GM18511 (cell line): ENCODE results near the gene TMEM11.

ENCODE experiments used
- ATAC-seq: cut with Tn5 transposase; IDR thresholded peaks from one replicate; pipeline ENCODE4 v1.9.1; 2021; ENCODE audit warnings: mild to moderate bottlenecking, moderate library complexity; ENCODE audit not compliant: unreplicated experiment

TMEM11 gene

GRCh38 chr17:21214015-21214776 lies at the start of gene TMEM11:
Gene TMEM11, minus strand, starts transcription at chr17:21214161. Its CDS starts 9 bp downstream, at chr17:21214152.
- ATAC-seq: peak; percentile 90

- no peak for ATAC-seq
These were observed 49.4 kb upstream of the TMEM11 start for GRCh38 chr17:21263376-21263775.

- ATAC-seq: no peak
These were observed 48.5 kb upstream of the TMEM11 start for GRCh38 chr17:21262259-21262993.

- no peak for ATAC-seq
These were observed 44.6 kb upstream of the TMEM11 start for GRCh38 chr17:21258593-21258992.

- peak; percentile 7 for ATAC-seq
These were observed 39.9 kb upstream of the TMEM11 start for GRCh38 chr17:21253646-21254441.

GRCh38 chr17:21252796-21253645 lies 39.1 kb upstream of the TMEM11 start, which contains the start of gene NATD1:
Gene NATD1, minus strand, starts transcription at chr17:21253410. Its CDS starts 146 bp downstream, at chr17:21253264.
- ATAC-seq: peak; percentile 83

- ATAC-seq: no peak
These were observed 38.4 kb upstream of the TMEM11 start for GRCh38 chr17:21252289-21252795.

- no peak for ATAC-seq
These were observed 37.5 kb upstream of the TMEM11 start for GRCh38 chr17:21251337-21252010.

GRCh38 chr17:21250854-21251253 lies 36.9 kb upstream of the TMEM11 start:
- no peak for ATAC-seq

GRCh38 chr17:21249920-21250703 lies 36.2 kb upstream of the TMEM11 start:
- ATAC-seq: no peak

- ATAC-seq: no peak
These were observed 35.3 kb upstream of the TMEM11 start for GRCh38 chr17:21249086-21249795.

GRCh38 chr17:21248500-21248899 lies 34.5 kb upstream of the TMEM11 start:
- no peak for ATAC-seq

GRCh38 chr17:21247552-21248258 lies 33.7 kb upstream of the TMEM11 start:
- no peak for ATAC-seq

- ATAC-seq: no peak
These were observed 32.7 kb upstream of the TMEM11 start for GRCh38 chr17:21246698-21247097.

- ATAC-seq: no peak
These were observed 31.7 kb upstream of the TMEM11 start for GRCh38 chr17:21245639-21246084.

- no peak for ATAC-seq
These were observed 29.7 kb upstream of the TMEM11 start for GRCh38 chr17:21243516-21244303.
